ENCODE results near the gene APP.

Gene APP

GRCh38 chr21:25916226-25916625, 254.3 kb downstream of the APP start:
- DNase-seq (ENCODE audit: insufficient read length, low spot score), result no peak
- no peak for TF ChIP-seq TAF1 (IDR thresholded peaks at IDR 0.05; ENCODE audit: low read depth, low read length)
- TF ChIP-seq POU2F2 (IDR thresholded peaks at IDR 0.05; ENCODE audit: low read depth, low read length), result no peak
- no peak for TF ChIP-seq SPI1 (IDR thresholded peaks at IDR 0.05; ENCODE audit: low read depth, low read length)
- TF ChIP-seq PAX5 (IDR thresholded peaks at IDR 0.05; ENCODE audit: insufficient read depth, low read length, severe bottlenecking), result no peak
- TF ChIP-seq POLR2AphosphoS5 (IDR thresholded peaks at IDR 0.05; ENCODE audit: low read depth, low read length), result no peak
- TF ChIP-seq POLR2A (IDR thresholded peaks at IDR 0.05; ENCODE audit: low read depth, low read length), result no peak
- no peak for FAIRE-seq

- DNase-seq (ENCODE audit: insufficient read length, low spot score), result no peak
- no peak for FAIRE-seq
- TF ChIP-seq PAX5 (IDR thresholded peaks at IDR 0.05; ENCODE audit: insufficient read depth, low read length, severe bottlenecking) (no peak), POLR2AphosphoS5 (IDR thresholded peaks at IDR 0.05; ENCODE audit: low read depth, low read length) (no peak), TAF1 (IDR thresholded peaks at IDR 0.05; ENCODE audit: low read depth, low read length) (no peak), POU2F2 (IDR thresholded peaks at IDR 0.05; ENCODE audit: low read depth, low read length) (no peak), SPI1 (IDR thresholded peaks at IDR 0.05; ENCODE audit: low read depth, low read length) (no peak), POLR2A (IDR thresholded peaks at IDR 0.05; ENCODE audit: low read depth, low read length) (no peak)
Measured at GRCh38 chr21:25913479-25913878, 257.1 kb downstream of the APP start.

GRCh38 chr21:25912402-25912746, 258.2 kb downstream of the APP start:
- FAIRE-seq (no peak), DNase-seq (ENCODE audit: insufficient read length, low spot score) (no peak)
- no peak for TF ChIP-seq POU2F2 (IDR thresholded peaks at IDR 0.05; ENCODE audit: low read depth, low read length)
- TF ChIP-seq SPI1 (IDR thresholded peaks at IDR 0.05; ENCODE audit: low read depth, low read length), result no peak
- TF ChIP-seq POLR2AphosphoS5 (IDR thresholded peaks at IDR 0.05; ENCODE audit: low read depth, low read length), result no peak
- no peak for TF ChIP-seq POLR2A (IDR thresholded peaks at IDR 0.05; ENCODE audit: low read depth, low read length)
- TF ChIP-seq PAX5 (IDR thresholded peaks at IDR 0.05; ENCODE audit: insufficient read depth, low read length, severe bottlenecking), result no peak
- TF ChIP-seq TAF1 (IDR thresholded peaks at IDR 0.05; ENCODE audit: low read depth, low read length), result no peak

- FAIRE-seq, result no peak
- TF ChIP-seq TAF1 (IDR thresholded peaks at IDR 0.05; ENCODE audit: low read depth, low read length) (no peak), SPI1 (IDR thresholded peaks at IDR 0.05; ENCODE audit: low read depth, low read length) (no peak), POU2F2 (IDR thresholded peaks at IDR 0.05; ENCODE audit: low read depth, low read length) (no peak), POLR2A (IDR thresholded peaks at IDR 0.05; ENCODE audit: low read depth, low read length) (no peak), POLR2AphosphoS5 (IDR thresholded peaks at IDR 0.05; ENCODE audit: low read depth, low read length) (no peak), PAX5 (IDR thresholded peaks at IDR 0.05; ENCODE audit: insufficient read depth, low read length, severe bottlenecking) (no peak)
- no peak for DNase-seq (ENCODE audit: insufficient read length, low spot score)
Measured at GRCh38 chr21:25911730-25912401, 258.7 kb downstream of the APP start.

- no peak for DNase-seq (ENCODE audit: insufficient read length, low spot score)
- no peak for TF ChIP-seq POU2F2 (IDR thresholded peaks at IDR 0.05; ENCODE audit: low read depth, low read length)
- FAIRE-seq, result no peak
Measured at GRCh38 chr21:25910809-25911208, 259.8 kb downstream of the APP start.

- FAIRE-seq (no peak), DNase-seq (ENCODE audit: insufficient read length, low spot score) (no peak)
- no peak for TF ChIP-seq POLR2AphosphoS5 (IDR thresholded peaks at IDR 0.05; ENCODE audit: low read depth, low read length)
- no peak for TF ChIP-seq PAX5 (IDR thresholded peaks at IDR 0.05; ENCODE audit: insufficient read depth, low read length, severe bottlenecking)
- TF ChIP-seq SPI1 (IDR thresholded peaks at IDR 0.05; ENCODE audit: low read depth, low read length), result no peak
- TF ChIP-seq POLR2A (IDR thresholded peaks at IDR 0.05; ENCODE audit: low read depth, low read length), result no peak
- no peak for TF ChIP-seq TAF1 (IDR thresholded peaks at IDR 0.05; ENCODE audit: low read depth, low read length)
Measured at GRCh38 chr21:25909341-25909740, 261.2 kb downstream of the APP start.

- FAIRE-seq (no peak), DNase-seq (ENCODE audit: insufficient read length, low spot score) (no peak)
- TF ChIP-seq POU2F2 (IDR thresholded peaks at IDR 0.05; ENCODE audit: low read depth, low read length), result no peak
- no peak for TF ChIP-seq POLR2A (IDR thresholded peaks at IDR 0.05; ENCODE audit: low read depth, low read length)
- no peak for TF ChIP-seq PAX5 (IDR thresholded peaks at IDR 0.05; ENCODE audit: insufficient read depth, low read length, severe bottlenecking)
- TF ChIP-seq SPI1 (IDR thresholded peaks at IDR 0.05; ENCODE audit: low read depth, low read length), result no peak
- no peak for TF ChIP-seq TAF1 (IDR thresholded peaks at IDR 0.05; ENCODE audit: low read depth, low read length)
- no peak for TF ChIP-seq POLR2AphosphoS5 (IDR thresholded peaks at IDR 0.05; ENCODE audit: low read depth, low read length)
Measured at GRCh38 chr21:25908495-25908894, 262.1 kb downstream of the APP start.

GRCh38 chr21:25907573-25908275, 262.8 kb downstream of the APP start:
- TF ChIP-seq PAX5 (IDR thresholded peaks at IDR 0.05; ENCODE audit: insufficient read depth, low read length, severe bottlenecking) (no peak), POLR2A (IDR thresholded peaks at IDR 0.05; ENCODE audit: low read depth, low read length) (no peak)
- FAIRE-seq (no peak), DNase-seq (ENCODE audit: insufficient read length, low spot score) (no peak)

GRCh38 chr21:25906587-25906986, 264.0 kb downstream of the APP start:
- FAIRE-seq, result no peak
- TF ChIP-seq SPI1 (IDR thresholded peaks at IDR 0.05; ENCODE audit: low read depth, low read length), result no peak
- DNase-seq (ENCODE audit: insufficient read length, low spot score), result no peak

GRCh38 chr21:25905126-25905525, 265.4 kb downstream of the APP start:
- TF ChIP-seq POLR2A (IDR thresholded peaks at IDR 0.05; ENCODE audit: low read depth, low read length) (no peak), SPI1 (IDR thresholded peaks at IDR 0.05; ENCODE audit: low read depth, low read length) (no peak), POLR2AphosphoS5 (IDR thresholded peaks at IDR 0.05; ENCODE audit: low read depth, low read length) (no peak), TAF1 (IDR thresholded peaks at IDR 0.05; ENCODE audit: low read depth, low read length) (no peak), PAX5 (IDR thresholded peaks at IDR 0.05; ENCODE audit: insufficient read depth, low read length, severe bottlenecking) (no peak), POU2F2 (IDR thresholded peaks at IDR 0.05; ENCODE audit: low read depth, low read length) (no peak)
- FAIRE-seq (no peak), DNase-seq (ENCODE audit: insufficient read length, low spot score) (no peak)

Data from GM12891 (cell line).